Mucosa of stomach (tissue), 1 donor: ENCODE data around the gene NAPB.

Experiments used
- H3K27me3 ChIP-seq: one replicate; pipeline ENCODE4 v1.7.0; 2013; ENCODE audit warnings: mild to moderate bottlenecking, low read length; ENCODE audit not compliant: control insufficient read depth, insufficient read depth
- H3K36me3 ChIP-seq: one replicate; pipeline ENCODE4 v1.7.0; 2013; ENCODE audit warnings: low read length; ENCODE audit not compliant: control insufficient read depth, insufficient read depth
- H3K4me1 ChIP-seq: one replicate; pipeline ENCODE4 v1.7.0; 2013; ENCODE audit warnings: mild to moderate bottlenecking, low read length; ENCODE audit not compliant: control insufficient read depth, insufficient read depth
- H3K4me3 ChIP-seq: one replicate; pipeline ENCODE4 v1.7.0; 2013; ENCODE audit warnings: low read length
- H3K9ac ChIP-seq: one replicate; pipeline ENCODE4 v1.7.0; 2013; ENCODE audit warnings: mild to moderate bottlenecking, low read length, moderate library complexity
- H3K9me3 ChIP-seq: one replicate; pipeline ENCODE4 v1.7.0; 2013; ENCODE audit warnings: mild to moderate bottlenecking, low read length, moderate library complexity; ENCODE audit not compliant: control insufficient read depth
- donor health status: Pancreatic carcinoma.

NAPB gene

GRCh38 chr20:23412026-23412425 lies 9.3 kb downstream of the NAPB start:
- H3K4me1 ChIP-seq = no peaks in the 10 kb centered on the region
- H3K27me3 ChIP-seq = no peaks in the 10 kb centered on the region
- no peaks in the 10 kb centered on the region for H3K9me3 ChIP-seq
- no peak overlapping the region for H3K4me3 ChIP-seq
- no peaks in the 10 kb centered on the region for H3K36me3 ChIP-seq
- no peak overlapping the region for H3K9ac ChIP-seq

- H3K36me3 ChIP-seq = no peaks in the 10 kb centered on the region
- no peaks in the 10 kb centered on the region for H3K27me3 ChIP-seq
- H3K4me3 ChIP-seq = no peak overlapping the region
- H3K9ac ChIP-seq = no peak overlapping the region
- no peaks in the 10 kb centered on the region for H3K9me3 ChIP-seq
- H3K4me1 ChIP-seq = no peaks in the 10 kb centered on the region
These were observed 10.2 kb downstream of the NAPB start for GRCh38 chr20:23410916-23411695.

- H3K9ac ChIP-seq = no peak overlapping the region
- no peaks in the 10 kb centered on the region for H3K36me3 ChIP-seq
- H3K9me3 ChIP-seq = no peaks in the 10 kb centered on the region
- H3K4me1 ChIP-seq = no peaks in the 10 kb centered on the region
- no peak overlapping the region for H3K4me3 ChIP-seq
- H3K27me3 ChIP-seq = no peaks in the 10 kb centered on the region
These were observed 11.5 kb downstream of the NAPB start for GRCh38 chr20:23409800-23410199.

- Histone ChIP-seq H3K9me3 (no peaks in the 10 kb centered on the region), H3K27me3 (no peaks in the 10 kb centered on the region), H3K4me3 (no peak overlapping the region), H3K4me1 (peaks cover 6% of the 10 kb centered on the region), H3K9ac (no peak overlapping the region), H3K36me3 (no peaks in the 10 kb centered on the region)
These were observed 12.3 kb downstream of the NAPB start for GRCh38 chr20:23408957-23409356.

- H3K36me3 ChIP-seq = no peaks in the 10 kb centered on the region
- H3K9me3 ChIP-seq = no peaks in the 10 kb centered on the region
- peaks cover 7% of the 10 kb centered on the region for H3K4me1 ChIP-seq
- H3K4me3 ChIP-seq = no peak overlapping the region
- H3K9ac ChIP-seq = no peak overlapping the region
- H3K27me3 ChIP-seq = no peaks in the 10 kb centered on the region
These were observed 13.4 kb downstream of the NAPB start for GRCh38 chr20:23407781-23408464.

GRCh38 chr20:23406880-23407279 lies 14.4 kb downstream of the NAPB start:
- H3K4me3 ChIP-seq = no peak overlapping the region
- no peaks in the 10 kb centered on the region for H3K9me3 ChIP-seq
- H3K4me1 ChIP-seq = peaks cover 7% of the 10 kb centered on the region
- no peaks in the 10 kb centered on the region for H3K36me3 ChIP-seq
- no peaks in the 10 kb centered on the region for H3K27me3 ChIP-seq
- no peak overlapping the region for H3K9ac ChIP-seq

- Histone ChIP-seq H3K4me3 (no peak overlapping the region), H3K36me3 (no peaks in the 10 kb centered on the region), H3K9ac (no peak overlapping the region), H3K4me1 (peaks cover 7% of the 10 kb centered on the region), H3K27me3 (no peaks in the 10 kb centered on the region), H3K9me3 (no peaks in the 10 kb centered on the region)
These were observed 17.1 kb downstream of the NAPB start for GRCh38 chr20:23404196-23404595.

GRCh38 chr20:23403751-23404150 lies 17.5 kb downstream of the NAPB start:
- H3K4me1 ChIP-seq = peaks cover 7% of the 10 kb centered on the region
- H3K27me3 ChIP-seq = no peaks in the 10 kb centered on the region
- H3K36me3 ChIP-seq = no peaks in the 10 kb centered on the region
- no peak overlapping the region for H3K4me3 ChIP-seq
- H3K9ac ChIP-seq = no peak overlapping the region
- no peaks in the 10 kb centered on the region for H3K9me3 ChIP-seq

GRCh38 chr20:23401051-23401450 lies 20.2 kb downstream of the NAPB start:
- Histone ChIP-seq H3K4me3 (no peak overlapping the region), H3K27me3 (no peaks in the 10 kb centered on the region), H3K4me1 (peaks cover 7% of the 10 kb centered on the region), H3K36me3 (no peaks in the 10 kb centered on the region), H3K9me3 (no peaks in the 10 kb centered on the region), H3K9ac (no peak overlapping the region)

GRCh38 chr20:23399568-23400241 lies 21.6 kb downstream of the NAPB start:
- Histone ChIP-seq H3K27me3 (no peaks in the 10 kb centered on the region), H3K4me3 (no peak overlapping the region), H3K4me1 (peaks cover 7% of the 10 kb centered on the region), H3K36me3 (peaks cover 4% of the 10 kb centered on the region), H3K9ac (no peak overlapping the region), H3K9me3 (no peaks in the 10 kb centered on the region)

- H3K36me3 ChIP-seq = peaks cover 8% of the 10 kb centered on the region
- H3K9me3 ChIP-seq = no peaks in the 10 kb centered on the region
These were observed 23.3 kb downstream of the NAPB start for GRCh38 chr20:23397961-23398360.

GRCh38 chr20:23396950-23397627 lies 24.2 kb downstream of the NAPB start:
- H3K4me1 ChIP-seq = no peaks in the 10 kb centered on the region
- H3K9ac ChIP-seq = no peak overlapping the region
- H3K4me3 ChIP-seq = no peak overlapping the region
- H3K9me3 ChIP-seq = no peaks in the 10 kb centered on the region
- H3K36me3 ChIP-seq = peaks cover 8% of the 10 kb centered on the region
- no peaks in the 10 kb centered on the region for H3K27me3 ChIP-seq

More at GRCh38 chr20:23397961-23398360, 23.3 kb downstream of the NAPB start:
- no peak overlapping the region for H3K9ac ChIP-seq
- H3K27me3 ChIP-seq = no peaks in the 10 kb centered on the region
- no peaks in the 10 kb centered on the region for H3K4me1 ChIP-seq
- no peak overlapping the region for H3K4me3 ChIP-seq
